Measurements from ENCODE around the gene BTG4. TPM values are rescaled to one million over a fixed set of nuclear protein-coding genes. Genes with fewer than 3 reads are reported as not detected.

Gene BTG4
- total RNA-seq, 1 donor from 2014 or later, result 0.50 TPM

- H3K9ac ChIP-seq (ENCODE audit: low read length), result no peak overlapping the region
- TF ChIP-seq CTCF (IDR thresholded peaks at IDR 0.05; ENCODE audit: insufficient read depth, low read depth, low read length), result no peak
- no peak for TF ChIP-seq EZH2 (IDR thresholded peaks at IDR 0.05; ENCODE audit: insufficient read depth, low read length)
- no peak overlapping the region for H3K4me3 Mint-ChIP-seq (ENCODE audit: unreplicated experiment)
- H3K27ac ChIP-seq (ENCODE audit: low read depth, low read length), result peak overlapping the region; percentile 31
- H3K36me3 ChIP-seq (ENCODE audit: insufficient read depth, low read length), result no peaks in the 10 kb centered on the region
- H3K4me1 ChIP-seq (ENCODE audit: insufficient read depth, low read length), result peaks cover 26% of the 10 kb centered on the region
- H3K4me3 ChIP-seq (ENCODE audit: insufficient read depth, low read depth, low read length), result no peak overlapping the region
- no peaks in the 10 kb centered on the region for H4K20me1 ChIP-seq (ENCODE audit: insufficient read depth, low read length)
- no peaks in the 10 kb centered on the region for H3K9me3 ChIP-seq (ENCODE audit: insufficient read depth, low read depth, low read length)
- FAIRE-seq (peak; percentile 34), DNase-seq (ENCODE audit: low read depth) (peak; percentile 89)
- H3K27me3 Mint-ChIP-seq (ENCODE audit: low read depth, unreplicated experiment), result no peaks in the 10 kb centered on the region
- no peaks in the 10 kb centered on the region for H3K9me3 Mint-ChIP-seq (ENCODE audit: unreplicated experiment)
- H3K36me3 Mint-ChIP-seq (ENCODE audit: low read depth, unreplicated experiment), result no peaks in the 10 kb centered on the region
- H2AFZ ChIP-seq (ENCODE audit: low read depth, low read length), result no peak overlapping the region
- peak overlapping the region; percentile 63 for H3K27ac Mint-ChIP-seq (ENCODE audit: unreplicated experiment)
- H3K27me3 ChIP-seq (ENCODE audit: insufficient read depth, low read length), result no peaks in the 10 kb centered on the region
- peak overlapping the region; percentile 25 for H3K4me2 ChIP-seq (ENCODE audit: low read length)
- peaks cover 51% of the 10 kb centered on the region for H3K4me1 Mint-ChIP-seq (ENCODE audit: low read depth, unreplicated experiment)
- H3K79me2 ChIP-seq (ENCODE audit: insufficient read depth, low read length), result no peaks in the 10 kb centered on the region
Measured at GRCh38 chr11:111526501-111526900, 14.3 kb upstream of the BTG4 start.

GRCh38 chr11:111525456-111525855 lies 13.3 kb upstream of the BTG4 start:
- H3K27ac ChIP-seq (ENCODE audit: low read depth, low read length), result no peak overlapping the region
- TF ChIP-seq CTCF (IDR thresholded peaks at IDR 0.05; ENCODE audit: insufficient read depth, low read depth, low read length) (no peak), EZH2 (IDR thresholded peaks at IDR 0.05; ENCODE audit: insufficient read depth, low read length) (no peak)
- no peaks in the 10 kb centered on the region for H3K9me3 Mint-ChIP-seq (ENCODE audit: unreplicated experiment)

GRCh38 chr11:111524056-111524455 lies 11.9 kb upstream of the BTG4 start:
- H3K9ac ChIP-seq (ENCODE audit: low read length), result no peak overlapping the region
- Mint-ChIP-seq H3K36me3 (ENCODE audit: low read depth, unreplicated experiment) (no peaks in the 10 kb centered on the region), H3K9me3 (ENCODE audit: unreplicated experiment) (no peaks in the 10 kb centered on the region), H3K27ac (ENCODE audit: unreplicated experiment) (peak overlapping the region; percentile 5), H3K27me3 (ENCODE audit: low read depth, unreplicated experiment) (no peaks in the 10 kb centered on the region), H3K4me3 (ENCODE audit: unreplicated experiment) (no peak overlapping the region), H3K4me1 (ENCODE audit: low read depth, unreplicated experiment) (peaks cover 55% of the 10 kb centered on the region)
- no peaks in the 10 kb centered on the region for H4K20me1 ChIP-seq (ENCODE audit: insufficient read depth, low read length)
- no peak overlapping the region for H3K4me3 ChIP-seq (ENCODE audit: insufficient read depth, low read depth, low read length)
- no peak for DNase-seq (ENCODE audit: low read depth)
- no peak overlapping the region for H2AFZ ChIP-seq (ENCODE audit: low read depth, low read length)
- TF ChIP-seq CTCF (IDR thresholded peaks at IDR 0.05; ENCODE audit: insufficient read depth, low read depth, low read length) (no peak), EZH2 (IDR thresholded peaks at IDR 0.05; ENCODE audit: insufficient read depth, low read length) (no peak)
- H3K4me2 ChIP-seq (ENCODE audit: low read length), result no peak overlapping the region
- no peaks in the 10 kb centered on the region for H3K9me3 ChIP-seq (ENCODE audit: insufficient read depth, low read depth, low read length)
- H3K36me3 ChIP-seq (ENCODE audit: insufficient read depth, low read length), result no peaks in the 10 kb centered on the region
- H3K4me1 ChIP-seq (ENCODE audit: insufficient read depth, low read length), result peaks cover 29% of the 10 kb centered on the region
- no peaks in the 10 kb centered on the region for H3K27me3 ChIP-seq (ENCODE audit: insufficient read depth, low read length)
- H3K27ac ChIP-seq (ENCODE audit: low read depth, low read length), result no peak overlapping the region
- H3K79me2 ChIP-seq (ENCODE audit: insufficient read depth, low read length), result no peaks in the 10 kb centered on the region
- no peak for FAIRE-seq

More at GRCh38 chr11:111525456-111525855, 13.3 kb upstream of the BTG4 start:
- Mint-ChIP-seq H3K27me3 (ENCODE audit: low read depth, unreplicated experiment) (no peaks in the 10 kb centered on the region), H3K4me1 (ENCODE audit: low read depth, unreplicated experiment) (peaks cover 56% of the 10 kb centered on the region), H3K36me3 (ENCODE audit: low read depth, unreplicated experiment) (no peaks in the 10 kb centered on the region), H3K4me3 (ENCODE audit: unreplicated experiment) (no peak overlapping the region), H3K27ac (ENCODE audit: unreplicated experiment) (peak overlapping the region; percentile 2)
- no peak for FAIRE-seq
- Histone ChIP-seq H3K4me1 (ENCODE audit: insufficient read depth, low read length) (peaks cover 32% of the 10 kb centered on the region), H3K9ac (ENCODE audit: low read length) (no peak overlapping the region), H3K9me3 (ENCODE audit: insufficient read depth, low read depth, low read length) (no peaks in the 10 kb centered on the region), H3K27me3 (ENCODE audit: insufficient read depth, low read length) (no peaks in the 10 kb centered on the region), H3K36me3 (ENCODE audit: insufficient read depth, low read length) (no peaks in the 10 kb centered on the region), H3K4me2 (ENCODE audit: low read length) (no peak overlapping the region), H3K4me3 (ENCODE audit: insufficient read depth, low read depth, low read length) (no peak overlapping the region), H2AFZ (ENCODE audit: low read depth, low read length) (no peak overlapping the region), H3K79me2 (ENCODE audit: insufficient read depth, low read length) (no peaks in the 10 kb centered on the region), H4K20me1 (ENCODE audit: insufficient read depth, low read length) (no peaks in the 10 kb centered on the region)
- DNase-seq (ENCODE audit: low read depth), result no peak
